ENCODE measurements around the gene NF1.

Gene NF1

GRCh38 chr17:31067691-31068184 is 27.0 kb upstream of the NF1 start:
- no peak for TF ChIP-seq POLR2AphosphoS5 (IDR thresholded peaks at IDR 0.05; ENCODE audit: low read depth, low read length)
- no peak for TF ChIP-seq SIN3A (IDR thresholded peaks at IDR 0.05; ENCODE audit: borderline replicate concordance, insufficient read depth, low read length)
- no peak for TF ChIP-seq FOXP2 (optimal IDR thresholded peaks at IDR 0.05; ENCODE audit: borderline replicate concordance, extremely low read depth, extremely low read length, insufficient read depth)
- no peak for TF ChIP-seq TAF1 (IDR thresholded peaks at IDR 0.05; ENCODE audit: borderline replicate concordance, insufficient read depth, low read length)
- TF ChIP-seq REST (IDR thresholded peaks at IDR 0.05; ENCODE audit: insufficient read depth in 1 of 2, low read depth in 2 of 2, low read length in 2 of 2), result no peak

- TF ChIP-seq POLR2AphosphoS5 (IDR thresholded peaks at IDR 0.05; ENCODE audit: low read depth, low read length) (no peak), TAF1 (IDR thresholded peaks at IDR 0.05; ENCODE audit: borderline replicate concordance, insufficient read depth, low read length) (no peak), REST (IDR thresholded peaks at IDR 0.05; ENCODE audit: insufficient read depth in 1 of 2, low read depth in 2 of 2, low read length in 2 of 2) (no peak), SIN3A (IDR thresholded peaks at IDR 0.05; ENCODE audit: borderline replicate concordance, insufficient read depth, low read length) (no peak), FOXP2 (optimal IDR thresholded peaks at IDR 0.05; ENCODE audit: borderline replicate concordance, extremely low read depth, extremely low read length, insufficient read depth) (no peak)
Observed at GRCh38 chr17:31068291-31068690, 26.5 kb upstream of the NF1 start.

- no peak for TF ChIP-seq FOXP2 (optimal IDR thresholded peaks at IDR 0.05; ENCODE audit: borderline replicate concordance, extremely low read depth, extremely low read length, insufficient read depth)
- no peak for TF ChIP-seq POLR2AphosphoS5 (IDR thresholded peaks at IDR 0.05; ENCODE audit: low read depth, low read length)
- no peak for TF ChIP-seq REST (IDR thresholded peaks at IDR 0.05; ENCODE audit: insufficient read depth in 1 of 2, low read depth in 2 of 2, low read length in 2 of 2)
- TF ChIP-seq SIN3A (IDR thresholded peaks at IDR 0.05; ENCODE audit: borderline replicate concordance, insufficient read depth, low read length), result no peak
- no peak for TF ChIP-seq TAF1 (IDR thresholded peaks at IDR 0.05; ENCODE audit: borderline replicate concordance, insufficient read depth, low read length)
Observed at GRCh38 chr17:31072186-31072585, 22.6 kb upstream of the NF1 start.

GRCh38 chr17:31073411-31073810 is 21.4 kb upstream of the NF1 start:
- TF ChIP-seq REST (IDR thresholded peaks at IDR 0.05; ENCODE audit: insufficient read depth in 1 of 2, low read depth in 2 of 2, low read length in 2 of 2) (no peak), SIN3A (IDR thresholded peaks at IDR 0.05; ENCODE audit: borderline replicate concordance, insufficient read depth, low read length) (no peak), TAF1 (IDR thresholded peaks at IDR 0.05; ENCODE audit: borderline replicate concordance, insufficient read depth, low read length) (no peak), POLR2AphosphoS5 (IDR thresholded peaks at IDR 0.05; ENCODE audit: low read depth, low read length) (no peak), FOXP2 (optimal IDR thresholded peaks at IDR 0.05; ENCODE audit: borderline replicate concordance, extremely low read depth, extremely low read length, insufficient read depth) (no peak)
